NT2/D1 (cell line): ENCODE results near the gene C1orf226.

Experiments
- DNase-seq: peaks from one replicate; pipeline ENCODE4 v3.0.0-alpha.2; 2011; ENCODE audit warnings: low read depth, low spot score
- H3K27me3 ChIP-seq: 2 replicates; pipeline ENCODE4 v1.6.0; 2011; ENCODE audit warnings: mild to moderate bottlenecking; ENCODE audit not compliant: insufficient read length, insufficient read depth
- H3K36me3 ChIP-seq: 2 replicates; pipeline ENCODE4 v1.6.1; 2011; ENCODE audit warnings: mild to moderate bottlenecking, low read length, mixed read lengths; ENCODE audit not compliant: insufficient read depth, insufficient read length
- H3K4me1 ChIP-seq: 2 replicates; pipeline ENCODE4 v1.5.1; 2011; ENCODE audit not compliant: insufficient read depth, insufficient read length
- H3K4me3 ChIP-seq: 2 replicates; pipeline ENCODE4 v1.5.1; 2011; ENCODE audit warnings: low read depth; ENCODE audit not compliant: insufficient read length
- H3K9ac ChIP-seq: 2 replicates; pipeline ENCODE4 v1.6.0; 2011; ENCODE audit warnings: low read depth; ENCODE audit not compliant: insufficient read length
- H3K9me3 ChIP-seq: 2 replicates; pipeline ENCODE4 v1.5.1; 2011; ENCODE audit warnings: mild to moderate bottlenecking, low read length; ENCODE audit not compliant: insufficient read depth
- SUZ12 ChIP-seq: IDR thresholded peaks from 2 replicates; pipeline ENCODE4 v1.6.1; 2011; ENCODE audit not compliant: insufficient read length, insufficient read depth; ENCODE audit errors: extremely low read depth
- YY1 ChIP-seq: IDR thresholded peaks from 2 replicates; pipeline ENCODE4 v1.6.1; 2011; ENCODE audit not compliant: insufficient read length, insufficient read depth
- ZNF274 ChIP-seq: IDR thresholded peaks from 2 replicates; pipeline ENCODE4 v1.6.1; 2011; ENCODE audit warnings: mild to moderate bottlenecking, low read depth, low read length

Gene C1orf226

GRCh38 chr1:162359523-162360236 is 21.8 kb upstream of the C1orf226 start:
- H3K9ac ChIP-seq, result no peak overlapping the region
- peaks cover 33% of the 10 kb centered on the region for H3K36me3 ChIP-seq
- H3K4me3 ChIP-seq, result no peak overlapping the region
- DNase-seq, result no peak
- H3K4me1 ChIP-seq, result peaks cover 2% of the 10 kb centered on the region
- no peaks in the 10 kb centered on the region for H3K27me3 ChIP-seq
- TF ChIP-seq YY1 (no peak), SUZ12 (no peak), ZNF274 (no peak)
- no peaks in the 10 kb centered on the region for H3K9me3 ChIP-seq

- Histone ChIP-seq H3K9me3 (no peaks in the 10 kb centered on the region), H3K4me3 (no peak overlapping the region), H3K9ac (no peak overlapping the region), H3K27me3 (no peaks in the 10 kb centered on the region), H3K4me1 (peaks cover 2% of the 10 kb centered on the region), H3K36me3 (peaks cover 34% of the 10 kb centered on the region)
- DNase-seq, result no peak
- TF ChIP-seq SUZ12 (no peak), YY1 (no peak), ZNF274 (no peak)
Observed at GRCh38 chr1:162360237-162360873, 21.2 kb upstream of the C1orf226 start.

- Histone ChIP-seq H3K9me3 (no peaks in the 10 kb centered on the region), H3K4me3 (no peak overlapping the region), H3K36me3 (peaks cover 32% of the 10 kb centered on the region), H3K4me1 (peaks cover 2% of the 10 kb centered on the region), H3K27me3 (no peaks in the 10 kb centered on the region), H3K9ac (no peak overlapping the region)
- no peak for TF ChIP-seq ZNF274
- no peak for TF ChIP-seq YY1
- no peak for TF ChIP-seq SUZ12
- no peak for DNase-seq
Observed at GRCh38 chr1:162360874-162361260, 20.7 kb upstream of the C1orf226 start.

DNA sequence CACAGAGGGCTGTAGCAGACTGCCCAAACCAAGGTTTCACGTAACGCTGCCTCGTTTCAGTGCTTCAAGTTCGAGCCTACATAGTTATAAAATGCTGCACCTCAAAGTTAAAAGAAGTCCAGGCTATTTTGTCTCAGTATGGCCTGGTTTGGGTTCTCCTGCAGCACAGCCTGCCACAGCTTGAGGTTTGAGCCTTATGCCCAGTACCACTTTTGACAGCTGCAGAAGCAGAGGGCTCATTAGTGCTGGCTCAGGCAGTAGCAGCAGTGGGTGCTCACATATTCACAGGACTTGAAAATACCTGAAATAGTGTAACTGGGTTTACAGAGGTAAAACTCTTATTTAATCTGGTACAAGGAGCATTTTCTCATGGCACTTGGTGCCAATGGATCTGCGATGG is 20.2 kb upstream of the C1orf226 start:
- H3K4me3 ChIP-seq, result no peak overlapping the region
- TF ChIP-seq YY1 (no peak), SUZ12 (no peak), ZNF274 (no peak)
- no peaks in the 10 kb centered on the region for H3K9me3 ChIP-seq
- H3K4me1 ChIP-seq, result peaks cover 2% of the 10 kb centered on the region
- H3K27me3 ChIP-seq, result no peaks in the 10 kb centered on the region
- H3K9ac ChIP-seq, result no peak overlapping the region
- peaks cover 29% of the 10 kb centered on the region for H3K36me3 ChIP-seq
- DNase-seq, result no peak

DNA sequence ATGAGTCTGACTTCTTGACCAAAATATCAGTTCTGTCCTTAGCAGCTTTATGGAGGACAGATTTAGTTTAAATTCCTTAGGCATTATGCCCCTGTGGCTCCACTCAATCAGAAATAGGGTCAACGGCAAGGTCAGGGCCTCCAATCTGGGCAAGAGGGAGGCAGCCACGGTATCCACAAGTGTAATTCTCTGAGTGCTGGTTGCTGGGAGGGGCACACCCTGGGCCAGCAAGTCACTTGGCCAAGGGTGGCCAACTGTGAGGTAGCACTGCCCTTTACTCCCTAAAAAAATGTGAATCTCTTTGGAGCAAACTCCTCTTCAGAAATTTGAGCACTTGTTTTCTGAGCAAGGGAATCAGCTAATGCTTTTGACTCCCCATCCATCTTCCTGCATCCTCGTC is 17.7 kb upstream of the C1orf226 start:
- no peaks in the 10 kb centered on the region for H3K27me3 ChIP-seq
- H3K9ac ChIP-seq, result no peak overlapping the region
- H3K4me1 ChIP-seq, result no peaks in the 10 kb centered on the region
- H3K36me3 ChIP-seq, result peaks cover 24% of the 10 kb centered on the region
- H3K9me3 ChIP-seq, result no peaks in the 10 kb centered on the region
- TF ChIP-seq YY1, result no peak
- no peak for TF ChIP-seq ZNF274
- no peak for TF ChIP-seq SUZ12
- H3K4me3 ChIP-seq, result no peak overlapping the region
- no peak for DNase-seq

DNA sequence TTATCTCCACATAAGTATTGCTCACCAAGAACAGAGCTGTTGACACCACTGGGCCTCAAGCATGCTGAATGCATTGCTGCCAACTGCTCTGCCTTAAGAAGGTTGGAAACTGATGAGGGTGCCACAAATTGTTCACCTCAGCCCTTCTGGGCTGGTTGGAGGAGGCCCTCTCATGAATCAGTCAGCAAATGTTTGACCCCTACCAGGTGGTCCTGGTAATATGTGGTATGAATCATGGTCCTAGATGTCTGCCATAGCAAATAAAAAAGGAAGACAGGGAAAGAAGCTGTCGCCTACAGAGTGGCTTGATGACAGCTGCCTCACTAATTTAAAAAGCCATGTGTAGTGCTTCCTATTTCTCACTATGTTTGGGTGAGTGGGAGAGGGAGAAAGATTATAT is 17.0 kb upstream of the C1orf226 start:
- no peak overlapping the region for H3K9ac ChIP-seq
- peaks cover 23% of the 10 kb centered on the region for H3K36me3 ChIP-seq
- H3K4me1 ChIP-seq, result no peaks in the 10 kb centered on the region
- H3K9me3 ChIP-seq, result no peaks in the 10 kb centered on the region
- no peaks in the 10 kb centered on the region for H3K27me3 ChIP-seq
- TF ChIP-seq YY1 (no peak), SUZ12 (no peak), ZNF274 (no peak)
- DNase-seq, result no peak
- no peak overlapping the region for H3K4me3 ChIP-seq

GRCh38 chr1:162365284-162366020 is 16.1 kb upstream of the C1orf226 start:
- Histone ChIP-seq H3K9ac (no peak overlapping the region), H3K4me3 (no peak overlapping the region), H3K9me3 (no peaks in the 10 kb centered on the region), H3K36me3 (peaks cover 27% of the 10 kb centered on the region), H3K27me3 (no peaks in the 10 kb centered on the region), H3K4me1 (no peaks in the 10 kb centered on the region)
- TF ChIP-seq ZNF274, result no peak
- no peak for TF ChIP-seq SUZ12
- no peak for TF ChIP-seq YY1
- DNase-seq, result no peak
